Anterior cingulate cortex (tissue), 58 donors: ENCODE results near the gene DIP2C.
"Not testable (repeated sequence)": the region's sequence is repeated elsewhere in the genome, so short reads cannot be mapped to it uniquely, and the experiment has no call there.

Experiments used
- DNase-seq, 58 donors: peaks; one replicate each; lab custom pipeline; 2025; lab: John Stamatoyannopoulos, UW

Gene DIP2C

GRCh38 chr10:602391-603005 lies 87.0 kb downstream of the DIP2C start:
- no peak for DNase-seq

- no peak for DNase-seq
Observed at GRCh38 chr10:601660-601963, 87.9 kb downstream of the DIP2C start.

GRCh38 chr10:600876-601659 lies 88.4 kb downstream of the DIP2C start:
- peak in 1 of 58 donors; percentile 18 for DNase-seq

- DNase-seq, result no peak
Observed at GRCh38 chr10:600234-600633, 89.2 kb downstream of the DIP2C start.

GRCh38 chr10:599767-600166 lies 89.7 kb downstream of the DIP2C start:
- no peak for DNase-seq

GRCh38 chr10:598415-599170 lies 90.9 kb downstream of the DIP2C start:
- DNase-seq, result no peak

- no peak for DNase-seq
Observed at GRCh38 chr10:597976-598375, 91.5 kb downstream of the DIP2C start.

- DNase-seq, result no peak
Observed at GRCh38 chr10:596725-597345, 92.6 kb downstream of the DIP2C start.

- DNase-seq, result not testable (repeated sequence)
Observed at GRCh38 chr10:596131-596530, 93.3 kb downstream of the DIP2C start.

GRCh38 chr10:595473-595872 lies 94.0 kb downstream of the DIP2C start:
- DNase-seq, result no peak

GRCh38 chr10:594584-595270 lies 94.7 kb downstream of the DIP2C start:
- no peak for DNase-seq

- no peak for DNase-seq
Observed at GRCh38 chr10:593901-594457, 95.5 kb downstream of the DIP2C start.

- no peak for DNase-seq
Observed at GRCh38 chr10:593421-593820, 96.0 kb downstream of the DIP2C start.

GRCh38 chr10:593016-593415 lies 96.5 kb downstream of the DIP2C start:
- DNase-seq, result no peak

- no peak for DNase-seq
Observed at GRCh38 chr10:591646-592045, 97.8 kb downstream of the DIP2C start.

- DNase-seq, result no peak
Observed at GRCh38 chr10:590721-591120, 98.7 kb downstream of the DIP2C start.

- DNase-seq, result no peak
Observed at GRCh38 chr10:589961-590680, 99.3 kb downstream of the DIP2C start.

GRCh38 chr10:588246-589165 lies 101.0 kb downstream of the DIP2C start:
- DNase-seq, result no peak

GRCh38 chr10:586716-587115 lies 102.8 kb downstream of the DIP2C start:
- DNase-seq, result no peak
